Vagina (tissue), 2 donors: ENCODE results near the gene CLEC16A. TPM values are rescaled to one million over a fixed set of nuclear protein-coding genes. Genes with fewer than 3 reads are reported as not detected.

Experiments
- DNase-seq, 2 donors: peaks; one replicate each; pipeline ENCODE4 v3.0.0-alpha.2; 2017; ENCODE audit errors: extremely low spot score in 2 of 2
- H3K27ac ChIP-seq: fragments of 200-600 bp; sonication (generic); one replicate; pipeline ENCODE4 v1.5.1; 2019
- H3K27me3 ChIP-seq: fragments of 200-600 bp; sonication (generic); one replicate; pipeline ENCODE4 v1.5.1; 2019
- H3K36me3 ChIP-seq, 2 donors: fragments of 200-600 bp; sonication (generic); one replicate each; pipeline ENCODE4 v1.5.1; 2017 to 2019
- H3K4me1 ChIP-seq: fragments of 200-600 bp; sonication (generic); one replicate; pipeline ENCODE4 v1.5.1; 2019
- H3K4me3 ChIP-seq, 2 donors: fragments of 200-600 bp; sonication (generic); 1 replicate in 1 of 2; 2 replicates in 1 of 2; pipeline ENCODE4 v1.5.1; 2016 to 2019
- H3K9me3 ChIP-seq: fragments of 200-600 bp; sonication (generic); one replicate; pipeline ENCODE4 v1.5.1; 2019
- POLR2A ChIP-seq, 2 donors: fragments of 450-650 bp; IDR thresholded peaks; one replicate each; pipeline ENCODE4 v1.6.1; 2017; ENCODE audit warnings: antibody characterized with exemption in 2 of 2, mild to moderate bottlenecking in 2 of 2, moderate library complexity in 2 of 2
- POLR2AphosphoS5 ChIP-seq, 2 donors: sonication (generic); formaldehyde crosslinking; IDR thresholded peaks; one replicate each; pipeline ENCODE4 v1.9.0; 2017; ENCODE audit warnings: antibody characterized with exemption in 2 of 2, mild to moderate bottlenecking in 2 of 2, low read depth in 1 of 2; ENCODE audit not compliant: insufficient read depth in 1 of 2
- intact Hi-C: fragments of 100-400 bp; cut with DNase I; formaldehyde crosslinking; loops from one replicate; pipeline ENCODE4 v1.15.1; 2023
- total RNA-seq: library from RNA; depleted of rRNA; stranded (reverse); fragments of >200 nt; gene quantifications from one replicate; pipeline ENCODE4 v1.2.3, GENCODE V29; 2016
- TF ChIP-seq, protein P1 (sequence below), 3 experiments: fragments of 450-650 bp in 2 of 3; fragments of 200-600 bp in 1 of 3; sonication (generic) in 1 of 3; IDR thresholded peaks; one replicate each; pipeline ENCODE4 v1.5.1; 2017 to 2019; ENCODE audit warnings: antibody characterized with exemption in 3 of 3, mild to moderate bottlenecking in 2 of 3, moderate library complexity in 2 of 3

Gene CLEC16A
- total RNA-seq, 1 donor from 2014 or later = 21.6 TPM

DNA sequence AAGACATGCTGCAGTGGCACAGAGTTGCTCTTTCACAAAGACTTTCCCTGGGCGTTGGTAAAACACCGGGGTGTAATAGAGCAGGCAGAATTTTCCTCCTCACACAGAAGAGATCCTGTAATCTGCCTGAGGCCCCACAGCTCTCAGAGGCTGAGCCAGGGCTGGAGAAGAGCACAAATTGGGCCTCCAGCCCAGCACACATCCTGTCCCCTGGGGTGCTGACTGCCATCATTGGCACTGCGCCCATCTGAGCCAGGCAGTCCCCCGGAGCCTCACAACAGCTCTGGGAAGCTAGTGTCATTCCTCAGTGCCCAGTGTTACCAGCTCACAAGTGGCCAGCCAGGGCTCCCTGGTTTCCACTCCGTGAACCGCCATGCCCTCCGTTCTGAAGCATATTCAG is 192.2 kb downstream of the CLEC16A start:
- Histone ChIP-seq H3K4me1 (peaks cover 21% of the 10 kb centered on the region), H3K27ac (no peak overlapping the region), H3K9me3 (no peaks in the 10 kb centered on the region), H3K36me3 (no peaks in the 10 kb centered on the region), H3K4me3 (no peak overlapping the region), H3K27me3 (no peaks in the 10 kb centered on the region)
- TF ChIP-seq POLR2AphosphoS5 (IDR thresholded peaks at IDR 0.05; ENCODE audit: insufficient read depth in 1 of 2, low read depth in 1 of 2) (no peak), POLR2A (IDR thresholded peaks at IDR 0.05) (no peak)
- TF ChIP-seq, protein P1, sequence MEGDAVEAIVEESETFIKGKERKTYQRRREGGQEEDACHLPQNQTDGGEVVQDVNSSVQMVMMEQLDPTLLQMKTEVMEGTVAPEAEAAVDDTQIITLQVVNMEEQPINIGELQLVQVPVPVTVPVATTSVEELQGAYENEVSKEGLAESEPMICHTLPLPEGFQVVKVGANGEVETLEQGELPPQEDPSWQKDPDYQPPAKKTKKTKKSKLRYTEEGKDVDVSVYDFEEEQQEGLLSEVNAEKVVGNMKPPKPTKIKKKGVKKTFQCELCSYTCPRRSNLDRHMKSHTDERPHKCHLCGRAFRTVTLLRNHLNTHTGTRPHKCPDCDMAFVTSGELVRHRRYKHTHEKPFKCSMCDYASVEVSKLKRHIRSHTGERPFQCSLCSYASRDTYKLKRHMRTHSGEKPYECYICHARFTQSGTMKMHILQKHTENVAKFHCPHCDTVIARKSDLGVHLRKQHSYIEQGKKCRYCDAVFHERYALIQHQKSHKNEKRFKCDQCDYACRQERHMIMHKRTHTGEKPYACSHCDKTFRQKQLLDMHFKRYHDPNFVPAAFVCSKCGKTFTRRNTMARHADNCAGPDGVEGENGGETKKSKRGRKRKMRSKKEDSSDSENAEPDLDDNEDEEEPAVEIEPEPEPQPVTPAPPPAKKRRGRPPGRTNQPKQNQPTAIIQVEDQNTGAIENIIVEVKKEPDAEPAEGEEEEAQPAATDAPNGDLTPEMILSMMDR (IDR thresholded peaks at IDR 0.05) = no peak
- intact Hi-C loops = no loop called here
- no peak for DNase-seq

DNA sequence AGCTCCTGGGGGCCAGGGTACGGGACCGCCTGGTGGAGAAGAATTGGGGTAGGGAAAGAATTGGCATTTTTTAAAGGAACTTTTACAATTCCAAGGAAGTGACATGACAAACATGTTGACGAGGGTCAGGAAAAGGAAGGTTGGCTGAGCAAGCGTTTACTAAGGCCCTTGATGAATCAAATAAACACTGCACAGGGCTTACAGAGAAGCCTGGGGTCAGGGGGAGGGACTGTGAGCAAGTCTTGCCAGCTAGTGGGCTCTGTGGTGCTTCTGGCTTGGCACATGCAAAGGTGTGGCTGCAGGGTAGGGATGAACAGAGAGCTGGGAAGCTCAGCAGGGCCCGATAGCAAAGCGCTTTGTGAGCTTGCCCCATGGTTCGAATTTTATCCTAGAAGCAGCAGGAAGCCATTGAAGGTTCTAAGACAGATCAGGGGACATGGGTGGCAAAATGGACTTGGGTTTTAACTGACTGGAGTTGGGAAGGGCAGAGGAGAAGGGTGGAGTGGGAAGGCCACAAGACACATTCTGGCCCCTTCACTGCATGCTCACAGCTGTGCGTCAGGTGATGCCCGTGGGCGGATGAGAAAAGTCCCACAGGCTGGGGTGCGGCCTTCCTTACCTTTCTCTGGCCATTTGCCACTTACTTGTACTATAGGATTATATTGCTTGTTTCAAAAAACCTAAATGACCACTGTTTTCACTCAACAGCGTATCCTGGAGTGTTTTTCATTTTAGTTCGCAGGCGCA is 193.8 kb downstream of the CLEC16A start:
- Histone ChIP-seq H3K27ac (no peak overlapping the region), H3K36me3 (no peaks in the 10 kb centered on the region), H3K4me3 (no peak overlapping the region), H3K27me3 (no peaks in the 10 kb centered on the region), H3K4me1 (peaks cover 11% of the 10 kb centered on the region), H3K9me3 (no peaks in the 10 kb centered on the region)
- intact Hi-C loops = no loop called here
- no peak for DNase-seq
- TF ChIP-seq POLR2AphosphoS5 (IDR thresholded peaks at IDR 0.05; ENCODE audit: insufficient read depth in 1 of 2, low read depth in 1 of 2) (no peak), POLR2A (IDR thresholded peaks at IDR 0.05) (no peak)
- TF ChIP-seq, protein P1 (IDR thresholded peaks at IDR 0.05) = no peak

DNA sequence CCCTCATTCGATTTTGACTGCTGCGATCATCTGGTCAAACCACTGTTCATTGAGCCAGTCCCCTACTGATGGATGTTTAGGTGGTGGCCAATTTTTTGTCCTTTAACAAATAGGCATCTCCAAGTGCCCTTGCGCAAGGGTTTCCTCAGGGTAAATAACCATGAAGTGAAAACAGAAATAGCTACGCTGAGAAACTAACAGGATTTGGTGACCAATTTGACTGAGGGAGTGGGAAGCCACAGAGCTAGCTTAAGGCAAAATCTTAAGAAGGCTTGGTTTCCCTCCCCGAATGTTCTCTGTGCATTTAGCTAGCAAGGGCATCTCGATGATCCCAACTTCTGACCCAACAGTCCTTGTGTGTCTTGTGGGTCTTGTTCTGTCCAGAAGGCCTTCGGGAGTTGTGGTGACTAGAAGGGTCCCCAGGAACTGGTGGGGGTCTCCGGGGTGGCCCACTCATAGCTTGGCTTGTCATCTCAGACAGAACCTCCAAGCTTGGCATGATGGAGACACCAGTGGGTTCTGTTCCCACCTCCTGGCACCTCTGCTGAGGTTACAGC is 194.5 kb downstream of the CLEC16A start:
- Histone ChIP-seq H3K27ac (no peak overlapping the region), H3K36me3 (no peaks in the 10 kb centered on the region), H3K9me3 (no peaks in the 10 kb centered on the region), H3K4me3 (no peak overlapping the region), H3K27me3 (no peaks in the 10 kb centered on the region), H3K4me1 (peaks cover 5% of the 10 kb centered on the region)
- TF ChIP-seq POLR2A (IDR thresholded peaks at IDR 0.05) (no peak), POLR2AphosphoS5 (IDR thresholded peaks at IDR 0.05; ENCODE audit: insufficient read depth in 1 of 2, low read depth in 1 of 2) (no peak)
- TF ChIP-seq, protein P1 (IDR thresholded peaks at IDR 0.05) = no peak
- intact Hi-C loops = no loop called here
- DNase-seq = no peak

DNA sequence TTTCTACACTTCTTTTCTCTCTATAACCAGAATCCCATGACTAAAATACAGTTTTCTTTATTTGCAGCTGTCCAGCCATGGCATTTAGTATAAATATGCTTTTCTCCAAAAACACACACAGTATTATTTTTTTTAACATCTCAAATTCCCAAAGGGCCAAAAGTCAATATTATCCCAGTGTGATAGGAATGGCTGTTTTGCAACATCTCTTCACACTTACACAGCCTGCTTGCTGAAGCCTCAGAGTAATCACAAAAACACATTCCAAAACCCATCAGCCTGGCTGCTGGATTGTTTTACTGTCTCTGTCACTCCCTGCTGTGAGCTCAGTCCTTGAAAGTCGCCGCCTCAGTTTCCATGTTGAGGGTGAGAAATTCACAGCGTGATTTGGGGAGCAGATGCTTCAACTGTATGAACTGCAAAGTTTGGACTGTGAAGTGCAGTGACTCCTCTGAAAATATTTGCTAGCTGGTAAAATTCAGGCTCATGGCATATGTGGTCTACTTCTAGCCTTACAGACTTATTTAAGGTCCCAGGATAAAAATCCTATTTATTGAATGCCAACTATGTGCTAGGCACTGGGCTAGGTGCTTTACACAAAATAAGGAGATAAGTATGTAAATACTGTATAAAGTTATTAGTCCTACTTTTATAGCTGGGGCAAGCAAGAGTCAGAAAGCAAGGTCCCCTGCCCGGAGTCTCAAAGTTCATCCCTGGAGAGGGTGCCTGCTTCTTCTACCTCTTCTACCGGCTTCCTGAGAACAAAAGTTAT is 195.1 kb downstream of the CLEC16A start:
- DNase-seq = no peak
- H3K27me3 ChIP-seq = no peaks in the 10 kb centered on the region
- H3K36me3 ChIP-seq = no peaks in the 10 kb centered on the region
- no peaks in the 10 kb centered on the region for H3K9me3 ChIP-seq
- intact Hi-C loops = no loop called here
- no peak overlapping the region for H3K4me3 ChIP-seq
- TF ChIP-seq POLR2AphosphoS5 (IDR thresholded peaks at IDR 0.05; ENCODE audit: insufficient read depth in 1 of 2, low read depth in 1 of 2) = no peak
- no peak overlapping the region for H3K27ac ChIP-seq
- H3K4me1 ChIP-seq = no peaks in the 10 kb centered on the region

DNA sequence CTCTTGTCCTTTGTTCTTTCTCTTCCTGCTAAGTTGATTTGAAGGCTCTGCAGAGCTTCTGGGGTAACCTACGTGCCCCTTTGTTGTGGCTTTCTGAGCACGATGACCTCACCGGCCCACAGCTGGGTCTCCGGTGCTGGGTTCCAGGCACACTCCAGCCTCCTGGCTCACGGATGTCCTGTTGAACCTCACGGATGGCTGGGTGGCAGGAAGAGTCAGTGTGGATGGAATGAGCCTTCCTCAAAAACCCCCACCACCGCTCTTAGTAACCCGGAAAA is 195.7 kb downstream of the CLEC16A start:
- H3K9me3 ChIP-seq = no peaks in the 10 kb centered on the region
- H3K27ac ChIP-seq = no peak overlapping the region
- H3K4me3 ChIP-seq = no peak overlapping the region
- H3K36me3 ChIP-seq = no peaks in the 10 kb centered on the region
- intact Hi-C loops = no loop called here
- H3K27me3 ChIP-seq = no peaks in the 10 kb centered on the region
- no peak for TF ChIP-seq POLR2A (IDR thresholded peaks at IDR 0.05)
- TF ChIP-seq POLR2AphosphoS5 (IDR thresholded peaks at IDR 0.05; ENCODE audit: insufficient read depth in 1 of 2, low read depth in 1 of 2) = no peak
- TF ChIP-seq, protein P1 (IDR thresholded peaks at IDR 0.05) = no peak
- DNase-seq = no peak
- no peaks in the 10 kb centered on the region for H3K4me1 ChIP-seq
